SK-N-SH (cell line): Measurements from ENCODE around the gene CACNA1H. TPM values are rescaled to one million over a fixed set of nuclear protein-coding genes. Genes with fewer than 3 reads are reported as not detected.

Source experiments
- CTCF ChIA-PET: fragments of 300-600, 350-600 bp; formaldehyde crosslinking; extraction: SDS; loops from one replicate; lab custom pipeline; 2021; lab: Yijun Ruan, JAX
- POLR2A ChIA-PET: fragments of 350-600 bp; sonication (Branson Sonifier 250); formaldehyde crosslinking; extraction: SDS; loops from one replicate; lab custom pipeline; 2020; ENCODE audit warnings: antibody characterized with exemption, inconsistent platforms; lab: Yijun Ruan, JAX
- DNase-seq: peaks from one replicate; pipeline ENCODE4 v3.0.0; 2012
- H2AFZ ChIP-seq: fragments of 200-600 bp; sonication (generic); 2 replicates; pipeline ENCODE4 v1.8.1; 2016; ENCODE audit warnings: antibody characterized with exemption, mild to moderate bottlenecking, low read depth
- H3F3A ChIP-seq: fragments of 200-600 bp; sonication (generic); replicated peaks from 2 replicates; pipeline ENCODE3; 2016; ENCODE audit warnings: antibody characterized with exemption, mild to moderate bottlenecking; ENCODE audit not compliant: insufficient read depth
- H3K27ac ChIP-seq, 2 experiments: fragments of 200-500 bp in 1 of 2; fragments of 200-600 bp in 1 of 2; sonication (Bioruptor generic) in 1 of 2; sonication (generic), shearing (Covaris generic) in 1 of 2; 2 replicates each; pipeline versions ENCODE4 v1.5.1 to v1.6.1; 2014 to 2016; ENCODE audit warnings: low read depth in 2 of 2, inconsistent platforms in 1 of 2, low read length in 1 of 2, mild to moderate bottlenecking in 1 of 2, mixed read lengths in 1 of 2
- H3K27me3 ChIP-seq: fragments of 200-600 bp; sonication (generic), shearing (Covaris generic); 2 replicates; pipeline ENCODE4 v1.6.1; 2016; ENCODE audit warnings: mixed run types; ENCODE audit not compliant: insufficient read depth
- H3K36me3 ChIP-seq, 2 experiments: fragments of 200-500 bp in 1 of 2; fragments of 200-600 bp in 1 of 2; sonication (Bioruptor generic) in 1 of 2; sonication (generic) in 1 of 2; replicated peaks in 1 of 2; 2 replicates each; pipeline versions ENCODE3 to v1.5.1; 2014 to 2016; ENCODE audit warnings: low read length in 1 of 2, mild to moderate bottlenecking in 1 of 2; ENCODE audit not compliant: insufficient read depth in 2 of 2, control insufficient read depth in 1 of 2
- H3K4me1 ChIP-seq, 2 experiments: fragments of 200-500 bp in 1 of 2; fragments of 200-600 bp in 1 of 2; sonication (Bioruptor generic) in 1 of 2; sonication (generic), shearing (Covaris generic) in 1 of 2; 2 replicates each; pipeline versions ENCODE4 v1.5.1 to v1.6.1; 2014 to 2016; ENCODE audit warnings: low read depth in 1 of 2, low read length in 1 of 2, mixed run types in 1 of 2; ENCODE audit not compliant: insufficient read depth in 2 of 2, control insufficient read depth in 1 of 2
- H3K4me2 ChIP-seq: fragments of 200-600 bp; sonication (generic), shearing (Covaris generic); 2 replicates; pipeline ENCODE4 v1.6.1; 2017; ENCODE audit warnings: mixed run types
- H3K4me3 ChIP-seq, 2 experiments: fragments of 200-500 bp in 1 of 2; fragments of 200-600 bp in 1 of 2; sonication (Bioruptor generic) in 1 of 2; sonication (generic), shearing (Covaris generic) in 1 of 2; 2 replicates each; pipeline versions ENCODE4 v1.5.1 to v1.8.1; 2014 to 2016; ENCODE audit warnings: low read depth in 2 of 2, inconsistent platforms in 1 of 2, low read length in 1 of 2, mild to moderate bottlenecking in 1 of 2, mixed read lengths in 1 of 2, moderate library complexity in 1 of 2
- H3K79me2 ChIP-seq: fragments of 200-600 bp; sonication (generic); 2 replicates; pipeline ENCODE4 v1.8.1; 2017; ENCODE audit warnings: mild to moderate bottlenecking; ENCODE audit not compliant: insufficient read depth
- H3K9ac ChIP-seq: fragments of 200-600 bp; sonication (generic); 2 replicates; pipeline ENCODE4 v1.6.1; 2017; ENCODE audit warnings: mixed run types
- H3K9me2 ChIP-seq: fragments of 200-600 bp; sonication (generic); 2 replicates; pipeline ENCODE4 v1.6.1; 2017; ENCODE audit warnings: mixed run types
- H3K9me3 ChIP-seq: fragments of 200-600 bp; sonication (generic); 2 replicates; pipeline ENCODE4 v1.6.1; 2017; ENCODE audit warnings: mixed run types, mild to moderate bottlenecking, moderate library complexity
- H4K20me1 ChIP-seq: fragments of 200-600 bp; sonication (generic); 2 replicates; pipeline ENCODE4 v1.6.1; 2017; ENCODE audit warnings: mild to moderate bottlenecking, mixed run types; ENCODE audit not compliant: insufficient read depth
- CHD2 ChIP-seq: fragments of 150-350 bp; IDR thresholded peaks from 2 replicates; pipeline ENCODE4 v1.6.1; 2018; ENCODE audit warnings: low read length; ENCODE audit not compliant: partially characterized antibody
- CTCF ChIP-seq: fragments of 200-600 bp; sonication (generic); IDR thresholded peaks from 2 replicates; pipeline ENCODE4 v1.6.1; 2017; ENCODE audit warnings: antibody characterized with exemption, mild to moderate bottlenecking, moderate library complexity
- EP300 ChIP-seq, 2 experiments: IDR thresholded peaks; 2 replicates each; pipeline versions ENCODE4 v1.4.0 to v1.6.1; 2012; ENCODE audit warnings: borderline replicate concordance in 1 of 2, low read depth in 1 of 2, low read length in 1 of 2
- FOXJ3 ChIP-seq: sonication (generic); formaldehyde crosslinking; IDR thresholded peaks from 2 replicates; pipeline ENCODE4 v1.5.1; 2020; ENCODE audit warnings: mild to moderate bottlenecking, missing genetic modification reagents
- FOXM1 ChIP-seq: IDR thresholded peaks from 2 replicates; pipeline ENCODE4 v1.4.0; 2012; ENCODE audit warnings: low read depth, mild to moderate bottlenecking
- NRF1 ChIP-seq: IDR thresholded peaks from 2 replicates; pipeline ENCODE4 v1.6.1; 2012; ENCODE audit warnings: low read depth, mild to moderate bottlenecking, low read length
- PBX3 ChIP-seq: IDR thresholded peaks from 2 replicates; pipeline ENCODE4; 2012
- REST ChIP-seq: IDR thresholded peaks from 2 replicates; pipeline ENCODE4 v1.6.1; 2012; ENCODE audit warnings: mild to moderate bottlenecking, low read depth, low read length, moderate library complexity
- RFX5 ChIP-seq: IDR thresholded peaks from 2 replicates; pipeline ENCODE4 v1.6.1; 2012; ENCODE audit warnings: mild to moderate bottlenecking, improper control_type of control experiment, low read length
- TEAD4 ChIP-seq: IDR thresholded peaks from 2 replicates; pipeline ENCODE4 v1.4.0; 2012; ENCODE audit warnings: mild to moderate bottlenecking, borderline replicate concordance; ENCODE audit not compliant: insufficient read depth
- WGBS: methylation state at CpG from one replicate; pipeline ENCODE4 v1.1.6; 2017; ENCODE audit warnings: low lambda C conversion rate; 5-methylcytosine and 5-hydroxymethylcytosine counted together
- polyA plus RNA-seq, 3 experiments: library from polyadenylated mRNA; depleted of rRNA; stranded (reverse); fragments of >200 nt; gene quantifications; 2 replicates each; pipeline ENCODE4 v1.2.3, GENCODE V29; 2012
- TF ChIP-seq, protein P1 (sequence below): fragments of 150-350 bp; IDR thresholded peaks from 2 replicates; pipeline ENCODE4 v1.6.1; 2016; ENCODE audit warnings: mild to moderate bottlenecking, low read depth, low read length
- TF ChIP-seq, protein P2 (sequence below): IDR thresholded peaks from 2 replicates; pipeline ENCODE4 v1.4.0; 2012; ENCODE audit warnings: low read depth, borderline replicate concordance

Gene CACNA1H
- polyA plus RNA-seq, 1 of the 3 experiments (the other 2 are of a cell fraction): not detected

DNA sequence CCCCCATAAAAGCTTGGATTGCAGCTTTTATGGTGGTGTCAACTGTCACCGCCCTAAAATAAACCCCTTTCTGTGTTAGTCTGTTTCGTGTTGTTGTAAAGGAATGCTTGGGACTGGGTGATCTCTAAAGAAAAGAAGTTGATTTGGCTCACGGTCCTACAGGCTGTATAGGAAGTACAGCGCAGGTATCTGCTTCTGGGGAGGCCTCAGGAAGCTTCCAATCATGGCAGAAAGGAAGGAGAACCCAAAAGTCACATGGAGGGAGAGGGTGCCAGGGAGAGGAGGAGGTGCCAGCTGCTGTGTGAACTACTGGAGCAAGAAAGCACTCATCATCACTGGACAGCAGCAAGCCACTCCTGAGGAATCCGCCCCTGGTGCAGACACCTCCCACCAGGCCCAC is 5.9 kb upstream of the CACNA1H start (continued):
- TF ChIP-seq, protein P1, sequence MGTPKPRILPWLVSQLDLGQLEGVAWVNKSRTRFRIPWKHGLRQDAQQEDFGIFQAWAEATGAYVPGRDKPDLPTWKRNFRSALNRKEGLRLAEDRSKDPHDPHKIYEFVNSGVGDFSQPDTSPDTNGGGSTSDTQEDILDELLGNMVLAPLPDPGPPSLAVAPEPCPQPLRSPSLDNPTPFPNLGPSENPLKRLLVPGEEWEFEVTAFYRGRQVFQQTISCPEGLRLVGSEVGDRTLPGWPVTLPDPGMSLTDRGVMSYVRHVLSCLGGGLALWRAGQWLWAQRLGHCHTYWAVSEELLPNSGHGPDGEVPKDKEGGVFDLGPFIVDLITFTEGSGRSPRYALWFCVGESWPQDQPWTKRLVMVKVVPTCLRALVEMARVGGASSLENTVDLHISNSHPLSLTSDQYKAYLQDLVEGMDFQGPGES: no peak
- TF ChIP-seq RFX5 (no peak), TEAD4 (no peak), CHD2 (no peak), FOXJ3 (CRISPR knock-in tag) (no peak), PBX3 (no peak), NRF1 (no peak)
- TF ChIP-seq, protein P2, sequence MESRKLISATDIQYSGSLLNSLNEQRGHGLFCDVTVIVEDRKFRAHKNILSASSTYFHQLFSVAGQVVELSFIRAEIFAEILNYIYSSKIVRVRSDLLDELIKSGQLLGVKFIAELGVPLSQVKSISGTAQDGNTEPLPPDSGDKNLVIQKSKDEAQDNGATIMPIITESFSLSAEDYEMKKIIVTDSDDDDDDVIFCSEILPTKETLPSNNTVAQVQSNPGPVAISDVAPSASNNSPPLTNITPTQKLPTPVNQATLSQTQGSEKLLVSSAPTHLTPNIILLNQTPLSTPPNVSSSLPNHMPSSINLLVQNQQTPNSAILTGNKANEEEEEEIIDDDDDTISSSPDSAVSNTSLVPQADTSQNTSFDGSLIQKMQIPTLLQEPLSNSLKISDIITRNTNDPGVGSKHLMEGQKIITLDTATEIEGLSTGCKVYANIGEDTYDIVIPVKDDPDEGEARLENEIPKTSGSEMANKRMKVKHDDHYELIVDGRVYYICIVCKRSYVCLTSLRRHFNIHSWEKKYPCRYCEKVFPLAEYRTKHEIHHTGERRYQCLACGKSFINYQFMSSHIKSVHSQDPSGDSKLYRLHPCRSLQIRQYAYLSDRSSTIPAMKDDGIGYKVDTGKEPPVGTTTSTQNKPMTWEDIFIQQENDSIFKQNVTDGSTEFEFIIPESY: no peak
- TF ChIP-seq, all 33 proteins: peak for 0

GRCh38 chr16:1149101-1149636 is 3.7 kb upstream of the CACNA1H start:
- Histone ChIP-seq H3K79me2 (no peaks in the 10 kb centered on the region), H3K9ac (no peak overlapping the region), H3K27me3 (peaks cover 63% of the 10 kb centered on the region), H3K4me3 (no peak overlapping the region), H2AFZ (no peak overlapping the region), H3K4me1 (no peaks in the 10 kb centered on the region), H3K36me3 (no peaks in the 10 kb centered on the region), H3F3A (peaks cover 9% of the 10 kb centered on the region), H3K27ac (no peak overlapping the region), H3K9me3 (no peaks in the 10 kb centered on the region), H3K9me2 (no peaks in the 10 kb centered on the region), H4K20me1 (0 out of 2 replicates have a peak, but pooled peaks cover 10% of the 10 kb centered on the region), H3K4me2 (no peak overlapping the region)
- DNase-seq: no peak
- 56% methylated on average over 9 of the region's 22 CpGs for WGBS
- CTCF ChIA-PET: interaction anchor here (1.4 kb wide), 1 partner anchor 45 kb away, joined by 3 read pairs; no protein-coding TSS in a partner anchor
- POLR2A ChIA-PET: no interaction called here
- TF ChIP-seq NRF1: no peak
- no peak for TF ChIP-seq CTCF
- TF ChIP-seq REST: no peak
- TF ChIP-seq, protein P2: no peak
- no peak for TF ChIP-seq EP300 (IDR thresholded peaks at IDR 0.05; ENCODE audit: borderline replicate concordance in 1 of 2, low read depth in 1 of 2, low read length in 1 of 2)
- no peak for TF ChIP-seq FOXM1
